NT2/D1 (cell line): ENCODE measurements around the gene ZNF91.
"Not testable (repeated sequence)": the region's sequence is repeated elsewhere in the genome, so short reads cannot be mapped to it uniquely, and the experiment has no call there.

ENCODE experiments used
- DNase-seq: peaks from one replicate; pipeline ENCODE4 v3.0.0-alpha.2; 2011; ENCODE audit warnings: low read depth, low spot score
- H3K27me3 ChIP-seq: 2 replicates; pipeline ENCODE4 v1.6.0; 2011; ENCODE audit warnings: mild to moderate bottlenecking; ENCODE audit not compliant: insufficient read length, insufficient read depth
- H3K36me3 ChIP-seq: 2 replicates; pipeline ENCODE4 v1.6.1; 2011; ENCODE audit warnings: mild to moderate bottlenecking, low read length, mixed read lengths; ENCODE audit not compliant: insufficient read depth, insufficient read length
- H3K4me1 ChIP-seq: 2 replicates; pipeline ENCODE4 v1.5.1; 2011; ENCODE audit not compliant: insufficient read depth, insufficient read length
- H3K4me3 ChIP-seq: 2 replicates; pipeline ENCODE4 v1.5.1; 2011; ENCODE audit warnings: low read depth; ENCODE audit not compliant: insufficient read length
- H3K9ac ChIP-seq: 2 replicates; pipeline ENCODE4 v1.6.0; 2011; ENCODE audit warnings: low read depth; ENCODE audit not compliant: insufficient read length
- H3K9me3 ChIP-seq: 2 replicates; pipeline ENCODE4 v1.5.1; 2011; ENCODE audit warnings: mild to moderate bottlenecking, low read length; ENCODE audit not compliant: insufficient read depth
- SUZ12 ChIP-seq: IDR thresholded peaks from 2 replicates; pipeline ENCODE4 v1.6.1; 2011; ENCODE audit not compliant: insufficient read length, insufficient read depth; ENCODE audit errors: extremely low read depth
- YY1 ChIP-seq: IDR thresholded peaks from 2 replicates; pipeline ENCODE4 v1.6.1; 2011; ENCODE audit not compliant: insufficient read length, insufficient read depth
- ZNF274 ChIP-seq: IDR thresholded peaks from 2 replicates; pipeline ENCODE4 v1.6.1; 2011; ENCODE audit warnings: mild to moderate bottlenecking, low read depth, low read length

The ZNF91 gene

DNA sequence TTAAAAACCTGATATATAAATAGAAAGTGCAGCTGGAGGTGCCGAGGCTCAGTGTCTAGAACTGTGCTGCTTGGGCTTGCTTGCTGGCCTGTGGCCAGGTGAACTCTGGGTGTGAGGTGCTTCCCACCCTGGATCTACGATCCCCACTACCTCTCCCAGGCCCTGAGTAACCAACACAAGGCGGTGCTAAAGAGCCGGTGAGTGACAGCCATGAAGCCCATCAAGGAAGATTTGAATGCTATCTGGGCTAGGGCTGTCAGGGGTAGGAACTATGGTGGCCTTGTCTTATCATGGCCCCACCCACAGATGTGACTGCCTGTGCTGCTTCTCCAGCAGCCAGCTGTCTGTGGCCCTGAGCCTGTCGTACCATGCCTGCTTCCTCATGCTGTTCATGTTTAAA lies 25.6 kb upstream of the ZNF91 start:
- Histone ChIP-seq H3K9ac (no peak overlapping the region), H3K27me3 (no peaks in the 10 kb centered on the region), H3K4me1 (peaks cover 4% of the 10 kb centered on the region), H3K9me3 (peaks cover 9% of the 10 kb centered on the region; the same call in 1 of the 2 replicates), H3K4me3 (no peak overlapping the region), H3K36me3 (no peaks in the 10 kb centered on the region)
- TF ChIP-seq YY1: no peak
- no peak for TF ChIP-seq SUZ12
- no peak for TF ChIP-seq ZNF274
- DNase-seq: no peak

DNA sequence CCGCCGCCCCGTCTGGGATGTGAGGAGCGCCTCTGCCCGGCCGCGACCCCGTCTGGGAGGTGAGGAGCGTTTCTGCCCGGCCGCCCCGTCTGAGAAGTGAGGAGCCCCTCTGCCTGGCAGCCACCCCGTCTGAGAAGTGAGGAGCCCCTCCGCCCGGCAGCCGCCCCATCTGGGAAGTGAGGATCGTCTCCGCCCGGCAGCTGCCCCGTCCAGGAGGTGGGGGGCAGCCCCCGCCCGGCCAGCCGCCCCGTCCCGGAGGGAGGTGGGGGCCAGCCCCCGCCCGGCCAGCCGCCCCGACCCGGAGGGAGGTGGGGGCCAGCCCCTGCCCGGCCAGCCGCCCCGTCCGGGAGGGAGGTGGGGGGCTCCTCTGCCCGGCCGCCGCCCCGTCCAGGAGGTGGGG lies 24.0 kb upstream of the ZNF91 start:
- not testable (repeated sequence) for H3K9ac ChIP-seq, DNase-seq, H3K4me1 ChIP-seq, H3K9me3 ChIP-seq, H3K4me3 ChIP-seq, H3K27me3 ChIP-seq, H3K36me3 ChIP-seq

DNA sequence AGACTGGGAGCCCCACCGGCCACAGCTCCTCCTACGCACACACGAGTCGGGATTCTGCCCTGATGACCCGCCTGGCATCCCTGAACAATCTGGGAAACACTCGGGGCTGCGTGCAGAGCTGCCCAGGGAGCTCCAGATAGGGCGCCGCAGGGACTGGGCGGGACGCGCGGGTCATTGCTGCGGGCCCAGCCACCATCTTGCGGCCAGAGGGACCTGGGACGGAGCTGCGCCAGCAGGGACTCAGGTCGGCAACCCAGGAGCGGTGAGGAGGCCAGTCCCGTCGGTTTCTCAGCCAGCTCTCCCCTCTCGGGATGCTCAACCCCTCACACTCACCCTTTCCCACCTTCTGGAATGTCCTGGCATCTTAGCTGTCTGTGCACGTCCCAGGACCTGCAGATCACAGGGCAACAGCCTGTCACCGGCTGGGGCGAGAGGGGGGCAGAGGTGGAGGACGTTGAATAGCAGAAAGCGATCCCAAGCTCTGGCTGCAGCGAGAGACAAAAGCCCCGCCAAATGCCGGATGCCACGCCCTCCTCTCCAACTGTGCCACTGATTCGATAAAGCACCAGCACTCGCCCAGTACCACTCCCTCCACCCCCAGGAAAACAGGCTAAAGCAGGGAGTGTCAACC lies 20.4 kb upstream of the ZNF91 start:
- H3K27me3 ChIP-seq: no peaks in the 10 kb centered on the region
- TF ChIP-seq YY1: peak; percentile 35
- TF ChIP-seq ZNF274: no peak
- no peak for TF ChIP-seq SUZ12
- peaks cover 3% of the 10 kb centered on the region for H3K4me1 ChIP-seq
- peak overlapping the region; percentile 96 for H3K9ac ChIP-seq
- H3K36me3 ChIP-seq: peaks cover 5% of the 10 kb centered on the region
- peak; percentile 91 for DNase-seq
- peaks cover 9% of the 10 kb centered on the region; the same call in 1 of the 2 replicates for H3K9me3 ChIP-seq
- H3K4me3 ChIP-seq: peak overlapping the region; percentile 88

DNA sequence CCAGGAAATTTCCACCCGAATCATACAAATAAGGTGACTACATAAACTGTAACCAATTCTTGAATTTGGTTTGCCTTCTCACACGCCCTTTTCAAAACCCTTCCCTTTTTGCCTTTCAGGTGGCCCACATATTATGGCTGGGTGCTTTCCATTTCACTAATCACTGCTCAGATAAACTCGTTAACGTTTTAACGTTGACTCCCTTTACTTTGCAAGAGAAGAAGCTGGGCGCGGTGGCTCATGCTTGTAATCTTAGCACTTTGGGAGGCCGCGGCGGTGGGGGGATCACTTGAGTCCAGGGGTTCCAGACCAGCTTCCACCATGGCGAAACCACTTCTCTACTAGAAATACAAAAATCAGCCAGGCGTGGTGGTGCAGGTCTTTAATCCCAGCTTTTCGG lies 19.8 kb upstream of the ZNF91 start:
- Histone ChIP-seq H3K4me1 (peaks cover 3% of the 10 kb centered on the region), H3K9ac (peak overlapping the region; percentile 96), H3K36me3 (peaks cover 10% of the 10 kb centered on the region), H3K4me3 (peak overlapping the region; percentile 88), H3K9me3 (peaks cover 9% of the 10 kb centered on the region; the same call in 1 of the 2 replicates), H3K27me3 (no peaks in the 10 kb centered on the region)
- DNase-seq: no peak
- TF ChIP-seq SUZ12 (no peak), ZNF274 (no peak), YY1 (no peak)

DNA sequence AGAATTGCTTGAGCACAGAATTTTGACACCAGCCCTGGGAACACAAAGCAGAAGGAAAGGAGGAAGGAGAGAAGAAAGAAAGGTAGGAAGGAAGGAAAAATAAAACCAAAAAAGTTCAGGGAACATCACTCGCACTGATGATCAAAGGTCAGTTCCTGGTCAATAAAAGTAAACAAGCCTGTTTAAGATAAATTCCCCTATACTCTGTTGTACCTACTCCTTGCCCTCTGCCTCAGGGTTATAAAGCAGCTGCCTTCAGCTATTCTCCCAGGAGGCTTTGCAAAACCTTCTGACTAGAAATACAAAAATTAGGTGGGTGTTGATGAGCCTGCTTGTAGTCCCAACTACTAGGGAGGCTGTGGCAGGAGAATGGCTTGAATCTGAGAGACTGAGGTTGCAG lies 14.9 kb upstream of the ZNF91 start:
- Histone ChIP-seq H3K4me1 (no peaks in the 10 kb centered on the region), H3K36me3 (peaks cover 45% of the 10 kb centered on the region), H3K9me3 (no peaks in the 10 kb centered on the region), H3K27me3 (no peaks in the 10 kb centered on the region), H3K4me3 (no peak overlapping the region), H3K9ac (no peak overlapping the region)
- no peak for TF ChIP-seq SUZ12
- no peak for DNase-seq

DNA sequence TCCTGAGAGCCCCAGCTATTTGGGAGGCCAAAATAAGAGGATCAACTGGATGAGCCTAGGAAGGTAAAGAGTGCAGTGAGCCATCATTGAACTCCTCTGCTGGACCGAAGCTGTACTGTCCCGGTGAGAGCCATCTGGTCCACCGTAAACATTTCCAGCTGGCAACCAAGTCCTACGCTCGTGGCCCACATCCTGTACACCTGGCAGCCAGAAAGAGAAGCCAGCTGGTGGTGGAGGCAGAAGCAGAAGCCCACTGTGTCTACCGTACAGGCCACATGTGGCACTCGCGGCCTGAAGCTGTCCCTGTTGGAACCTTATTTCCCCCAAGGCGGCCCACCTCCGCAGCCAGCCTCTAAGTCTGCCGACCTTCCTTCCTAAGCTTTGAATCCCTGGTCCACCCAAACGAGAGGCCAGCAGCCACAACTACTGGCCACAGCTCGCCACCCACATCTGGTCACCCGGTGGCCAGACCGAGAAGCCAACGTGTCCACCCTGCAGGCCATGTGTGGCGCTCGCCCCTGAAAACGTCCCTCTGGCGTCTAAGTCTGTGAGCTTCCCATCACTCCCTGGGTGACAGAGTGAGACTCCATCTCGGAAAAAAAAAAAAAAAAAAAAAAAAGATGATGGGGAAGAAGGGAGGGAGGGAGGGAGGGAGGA lies 14.2 kb upstream of the ZNF91 start:
- no peak overlapping the region for H3K4me3 ChIP-seq

DNA sequence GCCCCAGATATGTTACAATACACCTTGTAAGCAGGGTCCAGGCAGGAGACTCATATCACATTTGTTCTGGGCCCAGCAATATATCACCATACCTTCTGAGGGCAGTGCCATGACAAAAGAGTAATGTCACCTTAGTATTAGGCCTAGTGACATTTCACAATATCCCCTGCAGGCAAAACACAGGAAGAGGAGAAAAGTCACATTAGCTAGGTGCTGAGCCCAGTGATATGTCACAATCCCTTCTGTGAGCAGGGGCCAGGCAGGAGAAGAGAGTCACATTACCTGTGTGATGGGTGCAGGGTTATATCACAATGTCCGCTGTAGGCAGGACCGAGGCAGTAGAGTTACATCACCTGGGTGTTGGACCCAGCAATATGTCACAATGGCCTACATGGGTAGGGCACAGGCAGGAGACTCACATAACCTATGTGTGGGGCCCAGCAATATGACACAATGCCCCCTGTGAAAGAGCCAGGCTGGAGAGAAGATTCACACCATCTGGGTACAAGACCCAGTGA lies 12.4 kb upstream of the ZNF91 start:
- H3K4me1 ChIP-seq: no peaks in the 10 kb centered on the region
- H3K9ac ChIP-seq: no peak overlapping the region
- DNase-seq: no peak
- peaks cover 70% of the 10 kb centered on the region for H3K36me3 ChIP-seq
- TF ChIP-seq SUZ12 (no peak), ZNF274 (no peak), YY1 (no peak)
- H3K4me3 ChIP-seq: no peak overlapping the region
- no peaks in the 10 kb centered on the region for H3K27me3 ChIP-seq
- H3K9me3 ChIP-seq: no peaks in the 10 kb centered on the region; the same call in 1 of the 2 replicates

More for the DNA sequence above, 14.2 kb upstream of the ZNF91 start:
- Histone ChIP-seq H3K9ac (no peak overlapping the region), H3K36me3 (peaks cover 51% of the 10 kb centered on the region), H3K9me3 (no peaks in the 10 kb centered on the region), H3K4me1 (no peaks in the 10 kb centered on the region), H3K27me3 (no peaks in the 10 kb centered on the region)
- TF ChIP-seq ZNF274 (no peak), YY1 (no peak), SUZ12 (no peak)
- DNase-seq: no peak

DNA sequence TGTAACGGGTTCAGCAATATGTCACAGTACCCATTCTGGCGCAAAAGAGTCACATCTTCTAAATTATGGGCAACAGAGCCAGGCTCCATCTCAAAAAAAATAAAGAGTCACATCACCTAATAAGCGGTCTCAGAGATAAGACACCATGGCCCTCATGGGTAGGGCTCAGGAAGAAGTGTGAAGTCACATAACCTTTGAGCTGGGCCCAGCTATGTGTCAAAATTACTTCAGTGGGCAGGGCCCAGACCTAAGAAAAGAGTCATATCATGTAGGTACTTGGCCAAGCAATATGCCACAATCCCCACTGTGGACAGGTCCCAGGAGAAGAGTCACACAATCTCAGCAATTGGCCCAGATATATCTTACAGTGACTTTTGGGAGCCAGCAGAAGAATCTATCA lies 11.4 kb upstream of the ZNF91 start:
- Histone ChIP-seq H3K36me3 (peaks cover 76% of the 10 kb centered on the region), H3K9ac (no peak overlapping the region), H3K4me3 (no peak overlapping the region), H3K4me1 (no peaks in the 10 kb centered on the region), H3K27me3 (no peaks in the 10 kb centered on the region), H3K9me3 (no peaks in the 10 kb centered on the region; the same call in 1 of the 2 replicates)
- TF ChIP-seq SUZ12 (no peak), ZNF274 (no peak), YY1 (no peak)
- no peak for DNase-seq
